GM21723 (cell line): Measurements from ENCODE around the gene FEN1.
A peak's percentile ranks its signal among the peaks of the same experiment; 100 is the strongest.

ENCODE experiments used
- ATAC-seq: cut with Tn5 transposase; IDR thresholded peaks from one replicate; pipeline ENCODE4 v1.9.1; 2021; ENCODE audit warnings: mild to moderate bottlenecking, moderate library complexity; ENCODE audit not compliant: unreplicated experiment

Gene FEN1, protein sequence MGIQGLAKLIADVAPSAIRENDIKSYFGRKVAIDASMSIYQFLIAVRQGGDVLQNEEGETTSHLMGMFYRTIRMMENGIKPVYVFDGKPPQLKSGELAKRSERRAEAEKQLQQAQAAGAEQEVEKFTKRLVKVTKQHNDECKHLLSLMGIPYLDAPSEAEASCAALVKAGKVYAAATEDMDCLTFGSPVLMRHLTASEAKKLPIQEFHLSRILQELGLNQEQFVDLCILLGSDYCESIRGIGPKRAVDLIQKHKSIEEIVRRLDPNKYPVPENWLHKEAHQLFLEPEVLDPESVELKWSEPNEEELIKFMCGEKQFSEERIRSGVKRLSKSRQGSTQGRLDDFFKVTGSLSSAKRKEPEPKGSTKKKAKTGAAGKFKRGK

GRCh38 chr11:61792310-61793082, at the start of gene FEN1, which contains the start of gene TMEM258:
FEN1 (plus strand) TSS chr11:61792911; CDS start chr11:61795362, 2,451 bp downstream.
TMEM258 (minus strand) TSS chr11:61792599; CDS start chr11:61792558, 41 bp downstream.
- peak; percentile 87 for ATAC-seq

DNA sequence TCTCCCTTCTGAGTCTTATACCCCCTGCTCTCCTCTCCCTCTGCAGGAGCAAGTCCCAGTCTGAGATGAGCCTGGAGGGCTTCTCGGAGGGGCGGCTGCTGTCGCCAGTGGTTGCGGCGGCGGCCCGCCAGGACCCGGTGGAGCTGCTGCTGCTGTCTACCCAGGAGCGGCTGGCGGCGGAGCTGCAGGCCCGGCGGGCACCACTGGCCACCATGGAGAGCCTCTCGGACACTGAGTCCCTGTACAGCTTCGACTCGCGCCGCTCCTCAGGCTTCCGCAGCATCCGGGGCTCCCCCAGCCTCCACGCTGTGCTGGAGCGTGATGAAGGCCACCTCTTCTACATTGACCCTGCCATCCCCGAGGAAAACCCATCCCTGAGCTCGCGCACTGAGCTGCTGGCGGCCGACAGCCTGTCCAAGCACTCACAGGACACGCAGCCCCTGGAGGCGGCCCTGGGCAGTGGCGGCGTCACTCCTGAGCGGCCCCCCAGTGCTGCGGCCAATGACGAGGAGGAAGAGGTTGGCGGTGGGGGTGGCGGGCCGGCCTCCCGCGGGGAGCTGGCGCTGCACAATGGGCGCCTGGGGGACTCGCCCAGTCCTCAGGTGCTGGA, 49.1 kb upstream of the FEN1 start:
- no peak for ATAC-seq

DNA sequence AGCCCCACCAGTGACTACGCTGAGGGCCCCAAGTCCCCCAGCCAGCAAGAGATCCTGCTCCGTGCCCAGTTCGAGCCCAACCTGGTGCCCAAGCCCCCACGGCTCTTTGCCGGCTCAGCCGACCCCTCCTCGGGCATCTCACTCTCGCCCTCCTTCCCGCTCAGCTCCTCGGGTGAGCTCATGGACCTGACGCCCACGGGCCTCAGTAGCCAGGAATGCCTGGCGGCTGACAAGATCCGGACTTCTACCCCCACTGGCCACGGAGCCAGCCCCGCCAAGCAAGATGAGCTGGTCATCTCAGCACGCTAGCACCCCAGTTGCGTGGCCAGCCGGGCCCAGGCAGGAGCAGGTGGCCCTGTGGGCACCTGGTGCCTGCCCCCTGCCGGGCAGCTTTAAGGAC, 48.5 kb upstream of the FEN1 start:
- no peak for ATAC-seq

DNA sequence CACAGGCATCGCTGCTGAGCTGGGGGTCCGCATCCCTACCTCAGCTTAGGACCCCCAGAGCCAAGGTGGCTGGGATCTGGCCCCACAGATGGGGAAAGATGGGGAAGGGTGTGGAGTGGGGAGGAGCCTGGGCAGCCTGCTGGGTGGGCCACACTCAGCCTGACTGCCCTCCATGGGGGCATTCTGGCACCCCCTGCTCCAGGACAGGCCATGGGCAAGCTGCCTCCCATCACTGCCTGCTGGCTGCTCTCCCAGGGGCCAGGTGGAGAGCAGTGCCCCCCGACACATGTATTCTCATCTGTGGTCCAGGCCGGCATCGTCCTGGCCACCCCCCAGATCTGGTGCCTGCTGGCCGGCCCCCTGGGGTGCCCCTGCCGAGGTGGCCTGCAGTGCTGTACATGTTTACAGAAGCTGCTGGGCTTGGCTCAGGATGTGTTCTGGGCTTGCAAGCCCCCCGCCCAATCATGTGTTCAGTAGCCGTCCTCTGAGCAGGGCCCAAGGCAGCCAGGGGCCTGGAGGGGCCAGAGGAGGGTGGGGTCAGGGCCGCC, 48.0 kb upstream of the FEN1 start:
- ATAC-seq, result no peak

- ATAC-seq, result no peak
Observed at GRCh38 chr11:61745781-61746441, 46.8 kb upstream of the FEN1 start.

- no peak for ATAC-seq
Observed at GRCh38 chr11:61746442-61747191, 46.1 kb upstream of the FEN1 start.

DNA sequence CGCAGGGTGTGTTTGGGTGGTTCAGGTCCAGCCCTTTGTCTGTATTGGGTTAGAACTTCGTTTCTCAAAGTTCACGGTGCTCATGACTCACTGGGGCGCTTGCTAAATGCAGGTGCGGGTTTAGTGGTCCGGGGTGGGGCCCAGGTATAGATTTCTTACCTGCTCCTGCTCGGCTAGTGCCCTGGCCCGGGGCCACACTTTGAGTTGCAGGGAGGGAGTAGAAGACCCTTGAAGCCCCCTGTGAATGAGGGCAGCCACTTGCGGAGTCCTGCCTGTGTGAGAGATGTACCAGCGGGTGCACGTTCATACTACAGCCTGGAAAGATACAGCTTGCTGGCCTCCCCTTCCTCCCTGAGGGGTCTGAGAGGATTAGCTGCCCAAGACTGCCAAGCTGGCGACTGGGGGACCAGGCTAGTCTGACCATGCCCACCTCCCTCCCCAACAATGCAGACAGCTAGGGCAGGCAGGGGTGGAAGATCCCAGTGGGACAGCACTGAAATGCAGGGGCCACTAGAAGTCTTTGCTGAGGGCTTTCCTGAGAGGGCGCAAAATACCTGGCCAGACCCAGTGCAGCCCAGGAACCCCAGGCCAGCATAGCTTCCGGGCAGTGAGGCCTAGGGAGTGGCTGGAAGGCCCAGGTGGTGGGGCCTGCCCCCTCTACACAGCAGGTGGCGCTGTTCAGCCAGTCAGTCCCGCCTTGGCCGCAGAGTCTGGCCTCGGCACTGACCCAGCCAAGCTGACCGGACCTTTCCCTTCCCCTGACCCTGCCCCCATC, 45.3 kb upstream of the FEN1 start:
- ATAC-seq, result no peak

- no peak for ATAC-seq
Observed at GRCh38 chr11:61747967-61748285, 44.8 kb upstream of the FEN1 start.

GRCh38 chr11:61749591-61750217, 43.0 kb upstream of the FEN1 start:
- no peak for ATAC-seq

DNA sequence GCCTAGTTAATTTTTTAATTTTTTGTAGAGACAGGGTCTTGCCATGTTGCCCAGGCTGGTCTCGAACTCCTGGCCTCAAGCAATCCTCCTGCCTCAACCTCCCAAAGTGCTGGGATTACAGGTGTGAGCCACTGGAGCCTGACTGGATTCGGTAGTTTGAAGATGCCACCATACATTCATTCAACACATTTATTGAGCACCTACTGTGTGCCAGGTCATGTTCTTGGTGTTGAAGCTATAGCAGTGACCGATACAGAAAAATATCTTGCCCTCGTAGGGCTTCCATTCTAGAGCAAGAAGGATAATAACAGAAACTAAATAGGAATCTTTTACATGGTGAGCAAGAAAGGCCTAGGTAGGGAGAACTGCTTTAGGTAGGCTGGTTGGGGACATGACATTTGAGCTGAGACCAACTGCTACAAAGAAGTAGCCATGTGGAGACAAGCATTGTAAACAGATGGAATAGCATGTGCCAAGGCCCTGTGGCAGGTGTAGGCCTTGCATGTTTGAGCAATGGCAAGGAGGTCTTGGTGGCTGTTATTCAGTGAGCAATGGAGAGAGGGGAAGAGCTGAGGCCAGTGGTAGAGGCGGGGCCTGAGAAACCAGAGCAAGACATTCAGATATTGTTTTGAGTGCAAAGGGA, 42.0 kb upstream of the FEN1 start:
- ATAC-seq, result no peak

DNA sequence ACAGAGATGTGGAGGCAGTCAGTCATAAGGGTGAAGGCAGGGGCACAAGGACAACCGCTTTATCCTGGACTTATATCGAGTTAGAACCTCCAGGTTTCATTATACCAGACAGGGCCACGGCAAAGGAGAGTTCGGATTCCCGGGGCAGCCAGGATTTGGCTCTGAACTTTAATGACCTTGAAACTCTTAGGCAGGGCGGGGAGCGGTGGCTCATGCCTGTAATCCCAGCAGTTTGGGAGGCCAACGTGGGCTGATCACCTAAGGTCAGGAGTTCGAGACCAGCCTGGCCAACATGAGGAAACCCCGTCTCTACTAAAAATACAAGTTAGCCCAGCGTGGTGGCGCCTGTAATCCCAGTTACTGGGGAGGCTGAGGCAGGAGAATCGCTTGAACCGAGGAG, 41.3 kb upstream of the FEN1 start:
- ATAC-seq, result no peak

- ATAC-seq, result no peak
Observed at GRCh38 chr11:61752117-61752924, 40.4 kb upstream of the FEN1 start, which contains the start of gene MYRF. MYRF (plus strand) TSS chr11:61752636; CDS start chr11:61752745, 109 bp downstream.

GRCh38 chr11:61752925-61753521, 39.7 kb upstream of the FEN1 start:
- ATAC-seq, result no peak

DNA sequence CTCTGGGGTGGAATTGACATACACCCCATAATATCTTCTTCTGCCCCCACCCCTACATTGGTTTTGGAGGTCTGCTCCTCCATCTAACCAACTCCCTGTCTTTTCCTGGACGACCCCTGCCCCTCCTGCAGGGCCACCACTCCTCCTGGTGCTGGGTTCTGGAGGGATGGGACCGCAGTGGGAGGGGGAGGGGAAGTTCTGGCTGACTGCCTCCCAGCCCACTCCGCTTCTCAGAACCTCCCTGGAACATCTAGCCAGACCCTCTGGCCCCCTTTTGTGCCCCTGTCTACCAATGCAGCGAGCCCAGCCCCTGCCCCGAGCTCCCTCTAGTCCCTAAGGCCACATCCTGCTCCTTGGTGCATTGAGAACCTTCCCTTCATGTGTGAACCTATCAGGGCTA, 39.0 kb upstream of the FEN1 start:
- ATAC-seq, result no peak

- ATAC-seq, result no peak
Observed at GRCh38 chr11:61754534-61755482, 37.9 kb upstream of the FEN1 start.

DNA sequence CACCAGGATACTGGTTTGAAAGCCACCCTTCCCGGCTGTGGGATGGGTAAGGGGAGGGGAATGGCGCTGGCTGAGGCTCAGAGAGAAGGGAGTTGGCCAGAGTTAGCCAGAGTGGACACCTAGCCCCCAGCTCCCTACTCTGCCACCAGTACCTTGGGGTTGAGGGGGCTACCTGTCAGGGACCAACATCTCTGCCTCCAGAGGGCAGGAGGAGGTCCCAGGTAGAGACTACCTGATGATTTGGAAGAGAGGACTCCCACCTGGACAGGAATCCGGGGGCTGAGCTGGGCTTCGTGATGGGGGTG, 36.6 kb upstream of the FEN1 start:
- ATAC-seq, result no peak
